Inflammatory macrophage treated with lipopolysaccharide for 4 hours (primary cell): ENCODE results near the gene CTRL.
A peak's percentile ranks its signal among the peaks of the same experiment; 100 is the strongest.
"Not testable (repeated sequence)": the region's sequence is repeated elsewhere in the genome, so short reads cannot be mapped to it uniquely, and the experiment has no call there.

Experiments used
- DNase-seq: peaks from one replicate; pipeline ENCODE4 v3.0.0-alpha.2; 2020

The CTRL gene

DNA sequence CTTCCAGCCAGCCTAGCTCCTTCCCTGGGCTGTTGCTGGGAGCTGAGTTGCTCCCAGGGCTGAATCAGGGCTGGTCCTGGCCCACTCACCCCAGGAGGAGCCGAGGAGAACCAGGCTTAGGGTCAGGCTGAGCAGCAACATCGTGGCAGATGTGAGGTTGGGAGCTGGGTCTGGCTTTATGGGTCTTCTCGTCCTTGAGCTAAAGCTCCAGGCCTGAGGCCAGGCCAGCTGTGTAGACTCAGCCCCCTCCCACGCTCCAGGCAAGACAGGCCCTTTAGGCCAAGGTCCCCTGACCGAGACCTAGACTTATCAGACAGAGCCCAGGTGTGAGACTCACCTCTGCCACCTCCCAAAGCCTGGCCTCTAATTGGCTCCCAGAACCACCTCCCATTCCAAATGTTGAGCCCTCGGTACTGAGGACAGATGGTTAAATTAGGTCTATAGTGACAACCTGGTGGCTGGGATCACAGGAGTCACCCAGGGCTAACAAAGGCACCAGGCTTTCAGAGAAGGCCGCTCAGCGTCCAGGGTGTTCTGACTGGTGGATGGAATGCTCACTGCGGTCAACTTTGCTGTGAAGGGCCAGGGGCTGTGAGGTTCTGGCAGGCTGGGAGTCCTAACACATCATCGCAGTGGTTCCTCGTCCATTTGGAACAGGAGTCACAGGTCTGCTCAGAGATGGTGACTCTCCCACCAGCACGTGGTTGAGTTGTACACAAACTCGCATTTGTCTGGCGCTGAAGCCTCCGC is at the start of gene CTRL:
Gene CTRL (minus strand): TSS at position 151 of the 750 bp plus-strand sequence. CDS start 10 bp downstream, at position 141.
- no peak for DNase-seq

DNA sequence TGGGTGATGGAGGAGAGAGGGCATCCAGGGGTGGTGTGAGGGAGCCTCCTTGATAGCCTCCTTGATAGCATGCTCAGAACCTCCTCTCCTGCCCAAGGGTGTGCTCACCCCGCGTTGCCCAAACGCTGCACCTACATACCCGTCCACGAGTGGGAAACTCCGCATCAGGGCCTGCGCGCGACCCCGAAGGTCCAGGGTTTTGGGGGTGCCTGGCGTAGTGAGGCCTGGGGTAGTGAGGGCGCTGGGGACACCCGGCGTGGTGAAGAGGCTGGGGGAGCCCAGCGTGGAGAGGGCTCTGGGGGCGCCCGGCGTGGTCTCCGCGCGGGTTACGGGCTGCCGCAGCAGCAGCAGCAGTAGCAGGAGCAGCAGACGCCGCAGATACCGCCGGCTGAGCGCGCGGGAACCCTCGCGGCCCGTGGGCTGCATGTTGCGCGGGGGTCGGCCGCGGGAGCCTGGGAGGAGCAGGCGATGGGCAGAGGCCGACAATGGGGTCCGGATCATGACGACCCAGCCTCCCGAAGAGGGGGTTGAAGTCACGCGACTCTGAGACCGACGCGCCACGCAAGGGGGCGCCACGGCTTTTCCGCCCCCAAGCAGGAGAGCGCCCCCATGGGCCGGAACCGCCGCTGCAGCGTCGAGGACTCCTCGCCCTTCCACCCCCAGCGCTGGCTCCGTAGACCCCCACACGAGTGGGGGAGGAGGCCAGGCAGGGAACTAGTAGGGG is 48.5 kb upstream of the CTRL start, which contains the start of gene DPEP3:
Gene DPEP3 (minus strand): TSS at position 545 of the 724 bp plus-strand sequence. CDS start 119 bp downstream, at position 426.
- DNase-seq, result no peak

DNA sequence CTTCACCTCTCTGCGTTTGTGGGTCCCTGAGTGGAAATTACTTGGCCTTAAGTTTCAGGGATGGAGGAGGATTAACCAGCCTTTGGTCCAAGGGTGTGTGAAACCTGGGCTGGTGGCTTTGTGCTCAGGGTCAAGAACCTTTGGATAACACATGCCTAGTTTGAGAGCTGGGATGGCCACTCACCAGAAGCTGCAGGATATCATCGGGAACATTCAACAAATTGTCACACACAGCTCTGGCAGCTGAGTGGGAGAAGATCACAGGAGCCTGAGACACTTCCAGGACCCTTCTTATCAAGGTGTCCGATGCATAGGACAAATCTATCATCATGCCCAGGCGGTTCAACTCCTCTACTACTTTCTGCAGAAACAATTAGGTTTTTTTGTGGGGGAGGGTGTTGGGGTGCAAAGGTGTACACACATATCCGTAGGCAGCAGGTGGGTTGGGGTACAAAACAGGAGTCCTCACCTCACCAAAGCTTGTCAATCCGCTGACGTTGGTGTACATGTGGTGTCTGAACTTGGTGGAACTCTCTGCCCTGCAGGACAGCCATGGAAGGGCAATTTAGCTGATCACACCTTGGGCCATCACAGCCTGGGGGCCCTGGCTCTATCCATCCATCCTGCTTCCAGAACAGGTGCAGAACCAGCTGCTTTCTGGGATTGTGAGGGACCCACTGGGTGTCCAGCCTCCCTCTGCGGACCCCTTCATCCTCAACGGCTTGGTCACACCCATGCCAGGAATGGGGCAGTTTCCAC is 46.0 kb upstream of the CTRL start:
- no peak for DNase-seq

DNA sequence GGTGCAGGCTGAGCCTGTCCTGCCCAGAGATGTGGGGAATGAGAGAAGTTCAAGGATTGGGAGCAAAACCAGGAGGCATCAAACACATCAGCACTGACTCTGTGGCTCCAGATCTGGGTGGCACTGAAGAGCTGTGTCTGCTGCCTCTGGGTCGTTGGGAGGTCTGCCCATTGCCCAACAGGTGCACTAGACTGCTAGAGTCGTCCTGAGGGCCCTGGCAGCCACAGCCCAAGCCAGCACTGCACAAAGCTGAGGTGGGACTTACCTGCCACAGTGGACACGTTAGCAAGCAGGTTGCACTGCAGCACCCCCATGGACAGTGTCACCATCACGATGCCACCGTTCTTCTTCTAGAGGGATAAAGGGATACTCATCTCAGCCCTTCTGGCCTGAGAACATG is 45.3 kb upstream of the CTRL start:
- no peak for DNase-seq

DNA sequence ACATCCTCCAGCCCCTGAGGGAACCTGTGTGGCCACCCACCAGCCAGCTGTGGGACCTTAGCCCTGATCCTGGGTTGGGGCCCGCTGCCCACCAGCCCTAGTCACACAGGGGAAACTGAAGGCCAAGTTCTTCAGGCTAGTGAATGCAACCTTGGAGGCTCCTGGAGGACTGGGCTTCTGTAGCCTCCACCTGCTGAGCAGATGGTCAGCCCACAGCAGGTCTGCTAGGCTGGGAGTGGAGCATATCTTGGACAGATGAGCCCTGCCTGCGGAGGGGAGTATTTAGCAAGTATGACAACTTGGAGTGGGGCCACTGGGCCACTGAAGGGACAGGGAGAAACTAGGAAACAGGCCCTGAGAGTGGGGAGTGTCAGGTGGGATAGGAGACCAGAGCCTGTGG is 44.5 kb upstream of the CTRL start:
- no peak for DNase-seq

DNA sequence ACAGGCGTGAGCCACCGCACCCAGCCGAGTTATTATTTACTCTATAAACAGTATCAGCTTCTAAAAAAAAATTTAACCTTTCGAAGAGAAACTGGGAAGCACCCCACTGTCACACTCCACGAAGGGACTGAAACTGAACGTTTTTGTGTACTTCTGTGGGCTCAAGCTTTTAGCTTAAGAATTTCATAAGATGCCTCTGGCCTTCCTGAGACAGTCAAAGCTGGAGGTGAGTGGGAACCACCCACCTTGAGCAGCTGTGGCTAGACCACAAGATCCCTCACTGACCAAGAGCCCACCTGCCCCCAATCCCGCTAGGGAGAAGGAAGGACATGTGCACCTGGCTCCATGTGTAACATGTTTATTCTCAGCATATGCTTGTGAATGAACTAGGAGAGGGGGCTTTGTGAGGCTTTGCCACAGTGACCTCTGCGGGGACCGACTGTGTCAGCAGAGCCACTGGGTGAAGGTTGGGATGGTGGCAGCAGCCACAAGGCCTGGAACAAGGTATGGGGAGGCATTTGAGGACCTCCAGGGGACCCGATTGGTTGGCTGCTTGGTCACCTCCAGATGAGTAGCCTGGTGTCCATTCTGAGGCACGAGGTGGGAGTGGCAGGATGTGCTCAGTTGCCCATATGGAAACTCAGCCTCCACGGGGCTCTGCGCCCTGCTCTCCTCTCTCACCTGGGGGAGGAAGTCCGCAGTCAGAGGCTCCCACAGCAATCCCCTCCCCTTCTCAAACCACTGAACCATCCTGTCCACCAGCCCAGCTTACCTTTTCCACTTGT is 43.9 kb upstream of the CTRL start:
- no peak for DNase-seq

DNA sequence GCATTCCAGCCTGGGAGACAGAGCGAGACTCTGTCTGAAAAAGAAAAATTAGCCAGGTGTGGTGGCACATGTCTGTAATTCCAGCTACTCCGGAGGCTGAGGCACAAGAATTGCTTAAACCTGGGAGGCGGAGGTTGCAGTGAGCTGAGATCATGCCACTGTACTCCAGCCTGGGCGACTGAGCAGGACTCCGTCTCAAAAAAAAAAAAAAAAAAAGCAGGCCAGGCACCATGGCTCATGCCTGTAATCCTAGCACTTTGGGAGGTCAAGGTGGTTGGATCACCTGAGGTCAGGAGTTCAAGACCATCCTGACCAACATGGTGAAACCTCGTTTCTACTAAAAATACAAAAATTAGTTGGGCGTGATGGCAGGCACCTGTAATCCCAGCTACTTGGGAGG is 40.6 kb upstream of the CTRL start:
- DNase-seq, result not testable (repeated sequence)

DNA sequence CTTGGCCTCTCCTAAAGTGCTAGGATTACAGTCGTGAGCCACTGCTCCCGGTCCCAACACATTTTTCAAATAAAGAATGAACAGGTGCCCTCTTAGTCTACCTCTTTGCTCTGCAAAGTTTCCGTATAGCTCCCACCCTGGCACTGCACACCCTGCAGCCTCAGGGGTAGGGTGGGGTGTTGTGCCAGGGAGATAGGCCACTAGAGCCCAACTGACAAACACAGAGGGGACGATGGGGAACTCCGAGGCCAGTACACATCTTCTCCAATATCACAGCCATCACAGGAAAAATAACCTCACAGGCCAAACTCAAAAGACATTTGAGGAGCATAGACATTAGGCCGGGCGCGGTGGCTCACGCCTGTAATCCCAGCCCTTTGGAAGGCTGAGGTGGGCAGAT is 39.4 kb upstream of the CTRL start:
- no peak for DNase-seq

DNA sequence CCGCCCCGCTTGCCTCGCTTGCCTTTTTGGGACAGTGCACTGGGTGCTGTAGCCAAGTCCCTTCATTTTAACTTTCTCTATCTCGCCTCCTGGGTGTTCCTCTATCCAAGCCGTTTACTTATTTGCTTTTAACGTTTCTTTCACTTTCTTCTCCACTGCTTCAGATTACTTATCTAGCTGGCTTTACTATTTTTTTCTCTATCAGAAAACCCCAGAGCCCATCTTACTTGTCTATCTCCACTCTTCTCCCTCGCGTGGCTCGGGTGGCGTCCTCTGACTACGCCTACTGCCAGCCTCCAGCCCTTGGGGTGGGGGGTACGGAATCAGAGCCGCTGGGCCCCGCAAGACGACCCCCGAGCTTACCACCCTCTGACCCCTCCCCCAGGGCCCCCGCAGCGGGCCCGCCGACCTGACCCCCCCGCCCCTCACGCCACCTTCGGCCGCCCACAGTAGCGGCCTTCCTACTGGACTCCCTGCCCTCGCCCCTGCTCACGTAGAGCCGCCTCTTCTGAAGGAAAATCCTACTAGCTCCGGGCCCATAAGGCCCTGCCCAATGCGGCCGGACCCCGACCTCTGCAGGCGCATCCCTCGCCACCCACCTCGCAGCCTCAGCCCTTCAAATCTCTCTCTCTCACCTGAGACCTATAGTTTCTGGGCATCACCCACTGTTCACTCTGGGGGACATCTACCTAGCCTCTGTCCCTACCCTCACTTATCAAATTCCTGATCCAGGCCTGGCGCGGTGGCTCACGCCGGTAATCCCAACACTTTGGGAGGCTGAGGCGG is 37.8 kb upstream of the CTRL start:
- DNase-seq, result peak; percentile 45

DNA sequence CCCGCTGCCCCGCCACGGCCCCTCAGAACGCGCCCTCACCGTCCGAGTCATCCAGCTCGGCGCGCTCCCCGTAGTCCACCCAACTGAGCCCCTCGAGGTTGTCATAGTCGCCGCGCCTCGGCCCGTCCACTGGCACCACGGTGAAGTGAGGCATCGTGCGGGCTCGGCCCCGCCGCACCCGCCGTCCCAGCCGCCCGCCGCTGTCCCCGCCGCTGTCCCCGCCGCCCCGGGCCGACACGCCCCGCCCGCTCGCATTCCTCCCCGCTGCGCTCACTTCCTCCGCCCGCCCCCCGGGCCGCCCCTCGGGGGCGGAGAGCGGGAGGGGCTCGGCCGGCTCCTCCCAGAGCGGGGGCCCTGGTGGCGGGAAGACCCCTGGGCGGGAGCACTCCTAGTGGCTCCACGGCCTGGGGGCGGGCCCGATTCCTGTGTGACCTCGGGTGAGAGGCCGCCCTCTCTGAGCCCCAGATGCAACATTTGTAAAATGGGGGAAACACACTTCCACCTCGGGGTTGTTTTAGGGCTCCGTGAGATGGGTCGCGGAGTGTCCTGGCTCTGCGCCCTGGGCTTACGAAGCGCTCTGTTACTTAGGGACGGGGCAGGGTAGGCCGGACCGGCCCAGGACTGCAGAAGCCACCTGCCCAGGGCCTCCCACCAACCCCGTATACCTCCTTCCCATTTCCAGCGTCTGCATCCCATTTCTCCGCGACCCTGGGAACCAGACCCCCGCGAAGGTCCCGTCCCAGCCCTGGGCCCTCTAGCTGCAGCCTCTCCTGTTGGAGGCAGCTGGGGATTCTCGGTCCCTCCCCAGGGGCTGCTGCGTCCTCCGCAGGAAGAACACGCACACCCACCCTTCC is 37.0 kb upstream of the CTRL start, which contains the start of gene SLC12A4:
Gene SLC12A4 (minus strand): TSS at position 238 of the 854 bp plus-strand sequence. CDS start 84 bp downstream, at position 154.
- peak; percentile 61 for DNase-seq

DNA sequence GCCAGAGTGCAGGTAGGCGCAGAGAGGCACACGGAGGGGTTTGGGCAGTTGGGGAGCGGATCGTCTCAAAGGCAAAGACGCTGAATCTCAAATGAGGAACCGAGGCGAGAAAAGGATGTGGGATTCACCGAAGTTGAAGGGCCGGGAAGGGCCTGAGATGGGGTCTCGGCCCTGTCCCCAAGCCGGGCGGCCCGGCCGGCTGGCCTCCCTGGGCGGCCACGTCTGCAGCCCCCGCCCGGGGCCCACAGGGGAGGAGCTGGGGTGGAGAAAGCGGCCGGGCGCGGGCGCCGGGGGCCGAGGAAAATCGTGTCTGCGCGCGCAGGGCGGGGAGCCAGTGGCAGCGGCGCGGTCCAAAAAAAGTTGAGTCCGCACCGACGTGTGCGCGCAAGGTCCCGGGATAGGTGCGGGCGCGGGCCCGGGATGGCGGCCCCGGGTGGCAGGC is 36.3 kb upstream of the CTRL start:
- DNase-seq, result peak; percentile 24

DNA sequence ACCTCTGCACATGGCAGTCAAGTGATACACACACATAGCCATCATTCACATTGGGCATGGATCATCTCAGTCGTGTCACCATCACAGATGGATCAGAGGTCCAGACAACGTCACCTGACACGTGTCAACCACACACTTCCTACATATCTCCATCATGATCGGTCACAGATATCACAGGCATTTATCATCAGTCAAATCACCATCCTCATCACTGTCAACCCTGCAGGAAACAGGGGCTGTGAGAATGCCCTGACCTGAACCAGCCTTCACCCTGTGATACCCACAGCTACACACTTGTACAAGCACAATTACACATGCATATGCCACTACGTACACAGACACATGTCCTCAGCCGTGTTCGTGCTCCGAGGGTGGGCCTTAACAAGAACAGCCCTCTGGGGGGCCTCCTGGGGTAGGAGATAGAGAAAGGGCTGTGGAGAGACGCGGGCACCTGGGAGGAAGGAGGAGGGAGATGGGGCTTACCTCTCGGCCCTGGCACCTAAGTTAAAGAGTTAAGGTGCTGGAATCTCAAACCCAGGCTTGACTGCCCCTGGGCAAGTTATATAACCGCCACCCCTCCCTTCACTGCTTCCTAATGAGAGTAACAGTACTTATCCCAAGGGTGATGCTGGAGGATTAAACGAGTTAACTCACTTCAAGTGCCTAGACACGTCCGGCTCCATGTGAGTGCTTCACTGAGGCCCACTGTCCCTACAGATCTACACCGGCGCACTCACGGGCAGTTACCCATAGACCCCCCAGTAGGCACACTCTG is 35.7 kb upstream of the CTRL start:
- peak; percentile 22 for DNase-seq

DNA sequence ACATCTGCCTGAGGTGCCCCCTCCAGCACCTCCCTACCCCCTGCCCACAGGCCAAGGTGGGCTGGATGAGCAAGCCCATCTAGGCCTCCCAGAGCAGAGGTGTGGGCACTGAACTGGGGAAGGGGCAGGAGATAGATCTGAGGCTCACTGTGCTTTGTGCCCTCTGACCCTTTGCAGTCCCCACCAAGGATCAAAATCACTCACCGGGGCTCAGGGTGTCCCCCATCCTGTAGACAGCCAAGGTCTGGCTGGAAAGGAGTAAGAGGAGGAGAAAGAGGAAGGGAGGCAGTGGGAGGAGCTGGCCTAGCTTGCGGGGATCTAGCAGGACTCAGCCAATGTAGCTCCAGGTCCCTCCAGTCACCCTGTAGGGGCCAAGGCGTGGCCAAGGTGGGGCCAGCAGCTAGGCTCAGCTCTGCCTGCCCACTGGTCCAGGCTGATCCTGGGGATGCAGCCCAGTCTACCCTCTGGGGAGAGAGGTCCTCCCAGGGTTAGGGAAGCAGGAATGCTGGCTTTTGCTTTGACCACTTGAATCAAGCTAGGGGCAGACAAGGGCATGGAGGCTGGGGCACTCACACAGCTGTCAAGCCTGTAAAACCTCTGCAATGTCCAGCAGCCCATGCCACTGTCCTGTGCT is 35.0 kb upstream of the CTRL start:
- peak; percentile 42 for DNase-seq

DNA sequence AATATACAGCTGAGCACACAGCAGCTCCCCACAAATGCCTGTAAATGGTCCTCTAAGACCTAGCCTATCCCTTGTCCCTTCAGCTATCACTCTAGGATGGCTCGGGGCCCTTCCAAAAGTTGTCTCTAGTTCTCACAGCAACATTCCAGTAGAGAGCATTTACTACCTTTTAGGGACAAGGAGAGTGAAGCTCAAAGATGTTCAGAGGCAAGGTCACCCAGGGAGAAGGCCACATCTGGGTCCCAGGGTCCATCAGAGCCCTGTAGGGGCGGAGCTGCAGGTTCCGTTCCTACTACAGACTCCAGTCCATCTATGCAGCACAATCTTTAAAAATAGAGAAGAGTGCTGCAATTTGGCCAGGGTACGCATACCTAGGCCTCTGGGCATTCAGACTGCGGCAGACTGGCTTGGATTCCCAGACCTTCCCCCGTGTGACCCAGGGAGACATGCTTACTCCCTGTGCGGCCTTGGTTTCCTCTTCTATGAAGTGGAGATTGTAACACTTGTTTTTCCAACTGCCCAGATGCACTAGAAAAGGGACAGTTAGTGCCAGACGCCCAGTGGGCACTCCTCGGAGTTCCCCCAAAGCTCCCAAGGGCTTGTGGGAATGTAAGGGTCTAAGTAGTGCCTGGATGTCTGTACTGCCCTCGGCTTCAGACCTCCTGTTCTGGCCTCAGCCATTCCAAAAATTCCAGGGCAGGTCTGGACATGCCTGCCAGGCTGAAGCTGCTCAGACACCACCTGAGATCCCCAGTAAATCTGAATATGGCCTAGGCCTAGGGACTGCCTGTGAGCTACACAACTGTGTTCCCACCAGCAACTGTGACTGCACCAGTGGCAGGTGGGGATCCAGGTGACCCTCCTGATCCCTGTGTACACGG is 34.2 kb upstream of the CTRL start:
- no peak for DNase-seq

DNA sequence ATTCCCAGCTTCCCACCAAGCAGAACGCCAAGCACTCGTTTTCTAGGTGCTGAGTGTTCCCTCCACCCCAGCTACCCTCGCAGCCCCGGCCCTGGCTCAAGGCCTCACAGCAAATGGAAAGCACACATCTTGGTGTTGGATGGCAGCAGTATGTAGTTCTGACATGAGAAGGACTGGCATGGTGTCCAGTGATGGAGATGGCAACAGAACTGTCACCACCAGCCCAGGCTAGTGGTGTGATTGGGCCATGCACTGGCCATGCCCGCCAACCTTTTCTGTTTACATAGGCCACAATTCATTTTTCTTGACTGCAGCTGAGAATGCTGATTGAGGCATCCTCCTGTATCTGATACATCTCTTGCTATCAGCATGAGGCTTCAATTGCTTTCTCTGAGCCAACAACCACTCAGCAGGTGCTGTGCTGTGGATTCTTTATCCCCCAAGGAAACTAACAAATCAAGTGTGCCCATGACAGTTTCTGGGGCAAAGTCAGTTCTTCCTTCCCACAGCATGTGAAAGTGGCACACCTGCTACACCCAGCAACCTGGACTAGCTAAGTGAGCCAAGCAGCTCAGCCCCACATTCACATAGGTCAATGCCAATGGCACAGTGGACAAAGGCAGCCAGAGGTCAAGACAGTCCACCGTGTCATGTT is 32.9 kb upstream of the CTRL start:
- no peak for DNase-seq

DNA sequence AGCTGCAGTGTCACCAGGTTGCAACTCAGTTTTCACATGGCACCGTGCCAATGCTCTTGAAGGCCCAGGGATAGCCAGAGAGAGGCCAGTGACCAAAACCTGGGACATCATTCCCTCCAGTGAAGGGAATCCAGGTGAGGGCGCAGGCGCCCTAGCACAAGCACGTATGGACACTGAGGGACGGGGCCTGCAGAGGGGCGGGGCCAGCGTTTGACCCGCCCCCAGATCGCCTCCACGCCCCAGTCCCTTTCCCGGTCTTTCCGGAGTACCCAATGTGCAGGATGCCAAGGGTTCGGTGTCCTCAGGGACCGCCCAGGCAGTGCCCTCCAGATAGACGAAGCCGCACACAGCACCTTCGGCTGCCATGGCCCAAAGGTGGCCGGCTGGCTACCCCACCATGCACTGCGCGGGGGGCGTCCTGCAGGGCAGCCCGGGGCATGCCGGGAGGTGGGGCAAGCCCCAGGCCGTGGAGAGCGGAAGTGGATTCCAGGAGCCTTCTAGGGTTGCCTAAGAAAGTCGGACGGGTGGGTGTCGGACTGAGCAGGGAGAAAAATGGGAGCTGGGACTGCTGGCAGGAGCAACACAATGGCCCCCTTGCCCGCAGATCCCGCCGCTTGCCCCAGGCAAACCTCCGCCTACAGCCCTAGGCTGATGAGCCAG is 32.1 kb upstream of the CTRL start:
- no peak for DNase-seq

DNA sequence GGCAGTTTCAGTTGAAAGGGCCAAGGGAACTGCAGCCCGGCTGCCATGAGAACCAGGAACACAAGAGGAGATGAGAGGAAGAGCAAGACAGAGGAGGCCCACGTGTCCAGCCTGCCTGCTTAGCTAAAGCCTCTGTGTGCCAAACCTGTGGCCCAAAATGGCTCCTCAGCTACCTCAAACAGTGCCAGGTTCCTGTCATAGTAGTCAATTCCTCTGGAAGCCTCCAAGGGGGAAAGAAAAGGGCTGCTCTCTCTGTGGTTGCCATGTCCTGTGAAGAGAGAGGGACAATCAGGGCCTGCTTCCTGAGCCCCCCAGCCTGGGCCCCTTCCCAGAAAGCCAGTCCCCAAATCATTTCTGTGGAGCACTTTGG is 31.6 kb upstream of the CTRL start:
- DNase-seq, result no peak
